Panc1 (cell line): ENCODE measurements around the gene RAPGEF3.

Experiments used
- POLR2AphosphoS5 ChIP-seq: IDR thresholded peaks from 2 replicates; pipeline ENCODE4 v1.6.1; 2012; ENCODE audit warnings: mild to moderate bottlenecking, low read depth, low read length, moderate library complexity
- TF ChIP-seq, protein P1 (sequence below): fragments of 450-650 bp; IDR thresholded peaks from 2 replicates; pipeline ENCODE4 v1.5.1; 2017; ENCODE audit warnings: mild to moderate bottlenecking

DNA sequence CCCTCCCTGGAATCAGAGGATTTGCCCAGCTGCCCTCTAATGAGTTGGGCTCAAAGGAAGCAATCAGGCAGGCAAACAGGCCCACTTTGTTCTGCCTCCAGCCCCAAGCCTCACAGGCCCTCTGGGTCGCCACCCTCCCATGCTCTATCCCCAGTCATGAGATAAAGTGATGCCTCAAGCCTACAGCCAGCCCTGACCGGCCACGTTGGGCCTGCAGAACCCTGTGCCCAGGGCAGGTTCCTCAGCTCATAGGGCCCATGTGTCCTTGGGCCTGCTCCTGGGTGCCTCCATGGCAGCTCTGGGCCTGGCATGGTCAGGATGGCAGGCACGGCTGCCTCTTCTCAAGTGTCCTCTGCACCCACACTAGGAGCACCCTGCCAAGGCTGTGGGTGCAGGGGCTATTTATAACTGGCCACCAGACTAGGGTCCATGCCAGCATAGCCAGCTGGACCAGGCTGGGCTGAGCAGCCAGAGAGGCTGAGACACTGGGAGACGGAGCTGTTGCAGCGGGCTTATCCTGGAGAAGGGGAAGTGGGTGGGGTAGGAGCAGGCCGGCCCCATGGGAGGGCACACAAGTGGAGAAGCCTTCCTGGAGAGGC is 40.8 kb upstream of the RAPGEF3 start:
- TF ChIP-seq, protein P1, sequence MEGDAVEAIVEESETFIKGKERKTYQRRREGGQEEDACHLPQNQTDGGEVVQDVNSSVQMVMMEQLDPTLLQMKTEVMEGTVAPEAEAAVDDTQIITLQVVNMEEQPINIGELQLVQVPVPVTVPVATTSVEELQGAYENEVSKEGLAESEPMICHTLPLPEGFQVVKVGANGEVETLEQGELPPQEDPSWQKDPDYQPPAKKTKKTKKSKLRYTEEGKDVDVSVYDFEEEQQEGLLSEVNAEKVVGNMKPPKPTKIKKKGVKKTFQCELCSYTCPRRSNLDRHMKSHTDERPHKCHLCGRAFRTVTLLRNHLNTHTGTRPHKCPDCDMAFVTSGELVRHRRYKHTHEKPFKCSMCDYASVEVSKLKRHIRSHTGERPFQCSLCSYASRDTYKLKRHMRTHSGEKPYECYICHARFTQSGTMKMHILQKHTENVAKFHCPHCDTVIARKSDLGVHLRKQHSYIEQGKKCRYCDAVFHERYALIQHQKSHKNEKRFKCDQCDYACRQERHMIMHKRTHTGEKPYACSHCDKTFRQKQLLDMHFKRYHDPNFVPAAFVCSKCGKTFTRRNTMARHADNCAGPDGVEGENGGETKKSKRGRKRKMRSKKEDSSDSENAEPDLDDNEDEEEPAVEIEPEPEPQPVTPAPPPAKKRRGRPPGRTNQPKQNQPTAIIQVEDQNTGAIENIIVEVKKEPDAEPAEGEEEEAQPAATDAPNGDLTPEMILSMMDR, result no peak
- no peak for TF ChIP-seq POLR2AphosphoS5
